H1 (cell line): ENCODE measurements around the gene RADX. TPM values are rescaled to one million over a fixed set of nuclear protein-coding genes. Genes with fewer than 3 reads are reported as not detected.

Experiments used
- CTCF ChIA-PET: fragments of 300-600 bp; sonication (Branson Sonifier 250); formaldehyde crosslinking; loops from one replicate; lab custom pipeline; 2021; ENCODE audit not compliant: partially characterized antibody; lab: Charles Lee
- POLR2A ChIA-PET: fragments of 300-600 bp; sonication (Branson Sonifier 250); formaldehyde crosslinking; loops from one replicate; lab custom pipeline; 2021; ENCODE audit warnings: inconsistent platforms; ENCODE audit not compliant: partially characterized antibody; lab: Charles Lee
- DNase-seq, 2 experiments: peaks; one replicate each; pipeline versions ENCODE4 v3.0.0 to v3.0.0-alpha.2; 2010 to 2022; ENCODE audit warnings: low spot score in 2 of 2, low read depth in 1 of 2, mixed read lengths in 1 of 2
- FAIRE-seq: peaks from 2 replicates; lab custom pipeline; 2011; peaks lifted over from hg19 to GRCh38; lab: Jason Lieb, UNC
- H2AFZ ChIP-seq: 2 replicates; pipeline ENCODE4 v1.8.1; 2012; ENCODE audit warnings: low read length, inconsistent platforms
- H2AK5ac ChIP-seq: 2 replicates; pipeline ENCODE4 v1.6.1; 2013; ENCODE audit warnings: low read depth, low read length
- H2BK120ac ChIP-seq: replicated peaks from 2 replicates; pipeline ENCODE3; 2013; ENCODE audit warnings: low read depth, low read length, inconsistent platforms
- H2BK12ac ChIP-seq: 2 replicates; pipeline ENCODE4 v1.6.1; 2013; ENCODE audit warnings: low read depth, low read length
- H2BK15ac ChIP-seq: 2 replicates; pipeline ENCODE4 v1.6.1; 2013; ENCODE audit warnings: low read length
- H2BK20ac ChIP-seq: 2 replicates; pipeline ENCODE4 v1.6.1; 2013; ENCODE audit warnings: low read length
- H2BK5ac ChIP-seq: 2 replicates; pipeline ENCODE4 v1.6.1; 2013; ENCODE audit warnings: low read depth, low read length
- H3K14ac ChIP-seq: 2 replicates; pipeline ENCODE4 v1.6.1; 2013; ENCODE audit warnings: inconsistent platforms; ENCODE audit not compliant: insufficient read length
- H3K18ac ChIP-seq: 2 replicates; pipeline ENCODE4 v1.6.1; 2013; ENCODE audit warnings: low read length; ENCODE audit errors: extremely low read depth
- H3K23ac ChIP-seq: 2 replicates; pipeline ENCODE4 v1.6.1; 2013; ENCODE audit warnings: inconsistent platforms; ENCODE audit not compliant: insufficient read length
- H3K23me2 ChIP-seq: 2 replicates; pipeline ENCODE4 v1.6.1; 2013; ENCODE audit warnings: low read depth, low read length
- H3K27ac ChIP-seq: 2 replicates; pipeline ENCODE4 v1.6.1; 2011; ENCODE audit warnings: low read depth, low read length, inconsistent platforms
- H3K27me3 ChIP-seq, 4 experiments: replicated peaks in 1 of 4; 1 replicate in 1 of 4; 2 replicates in 3 of 4; pipeline versions ENCODE4 v1.6.1 to v1.8.1; 2011 to 2013; ENCODE audit warnings: low read length in 3 of 4, mild to moderate bottlenecking in 3 of 4, inconsistent platforms in 2 of 4, mixed read lengths in 2 of 4, moderate library complexity in 1 of 4; ENCODE audit not compliant: control insufficient read depth in 3 of 4, insufficient read depth in 3 of 4; ENCODE audit errors: extremely low read depth in 1 of 4
- H3K36me3 ChIP-seq, 4 experiments: 2 replicates each; pipeline versions ENCODE4 v1.6.1 to v1.8.1; 2011 to 2013; ENCODE audit warnings: mild to moderate bottlenecking in 4 of 4, low read length in 3 of 4, moderate library complexity in 2 of 4, control low read depth in 1 of 4, inconsistent platforms in 1 of 4; ENCODE audit not compliant: insufficient read depth in 4 of 4, control insufficient read depth in 2 of 4
- H3K4ac ChIP-seq: replicated peaks from 2 replicates; pipeline ENCODE3; 2013; ENCODE audit warnings: low read length, low read depth, mixed read lengths, inconsistent platforms; ENCODE audit not compliant: insufficient read length
- H3K4me1 ChIP-seq, 4 experiments: replicated peaks in 1 of 4; 1 replicate in 1 of 4; 2 replicates in 3 of 4; pipeline versions ENCODE4 v1.6.1 to v1.8.1; 2011 to 2013; ENCODE audit warnings: low read length in 3 of 4, inconsistent platforms in 2 of 4, mixed read lengths in 1 of 4; ENCODE audit not compliant: insufficient read depth in 4 of 4, control insufficient read depth in 3 of 4
- H3K4me2 ChIP-seq, 2 experiments: 2 replicates each; pipeline versions ENCODE4 v1.6.1 to v1.8.1; 2011 to 2013; ENCODE audit warnings: low read depth in 2 of 2, low read length in 2 of 2, control low read depth in 1 of 2, inconsistent platforms in 1 of 2, mild to moderate bottlenecking in 1 of 2; ENCODE audit not compliant: insufficient read depth in 1 of 2
- H3K4me3 ChIP-seq, 4 experiments: fragments of 200-600, 300-600 bp in 1 of 4; sonication (generic), shearing (Covaris generic), sonication (Bioruptor Twin) in 1 of 4; 2 replicates each; pipeline versions ENCODE4 v1.5.1 to v1.8.1; 2011 to 2016; ENCODE audit warnings: low read length in 4 of 4, low read depth in 3 of 4, control low read depth in 2 of 4, inconsistent platforms in 2 of 4, mild to moderate bottlenecking in 2 of 4, mixed read lengths in 1 of 4, moderate library complexity in 1 of 4; ENCODE audit not compliant: insufficient read depth in 2 of 4; ENCODE audit errors: extremely low read depth in 1 of 4
- H3K56ac ChIP-seq: replicated peaks from 2 replicates; pipeline ENCODE3; 2013; ENCODE audit warnings: low read depth, mild to moderate bottlenecking, mixed read lengths, low read length, inconsistent platforms; ENCODE audit not compliant: insufficient read length
- H3K79me1 ChIP-seq: 2 replicates; pipeline ENCODE4 v1.6.1; 2013; ENCODE audit warnings: low read depth, low read length, control low read depth
- H3K79me2 ChIP-seq, 2 experiments: 2 replicates each; pipeline versions ENCODE4 v1.6.1 to v1.8.1; 2012 to 2013; ENCODE audit warnings: low read length in 2 of 2, mild to moderate bottlenecking in 2 of 2, inconsistent platforms in 1 of 2; ENCODE audit not compliant: insufficient read depth in 2 of 2, control insufficient read depth in 1 of 2
- H3K9ac ChIP-seq, 4 experiments: replicated peaks in 1 of 4; 1 replicate in 1 of 4; 2 replicates in 3 of 4; pipeline versions ENCODE4 v1.6.1 to v1.8.1; 2011 to 2013; ENCODE audit warnings: low read depth in 3 of 4, low read length in 3 of 4, control low read depth in 2 of 4, mild to moderate bottlenecking in 2 of 4, moderate library complexity in 2 of 4, inconsistent platforms in 1 of 4; ENCODE audit errors: extremely low read depth in 1 of 4
- H3K9me3 ChIP-seq, 2 experiments: 2 replicates each; pipeline versions ENCODE4 v1.6.1 to v1.8.1; 2012 to 2013; ENCODE audit warnings: mild to moderate bottlenecking in 2 of 2, moderate library complexity in 2 of 2, control low read depth in 1 of 2, inconsistent platforms in 1 of 2, low read depth in 1 of 2, low read length in 1 of 2, mixed read lengths in 1 of 2; ENCODE audit not compliant: insufficient read depth in 2 of 2
- H4K20me1 ChIP-seq, 2 experiments: replicated peaks in 1 of 2; 2 replicates each; pipeline versions ENCODE3 to v1.8.1; 2011 to 2013; ENCODE audit warnings: inconsistent platforms in 2 of 2, low read length in 2 of 2, mild to moderate bottlenecking in 1 of 2; ENCODE audit not compliant: insufficient read depth in 2 of 2, control insufficient read depth in 1 of 2
- H4K5ac ChIP-seq: 2 replicates; pipeline ENCODE4 v1.6.1; 2013; ENCODE audit warnings: low read length, low read depth, mixed read lengths, inconsistent platforms; ENCODE audit not compliant: insufficient read length
- H4K8ac ChIP-seq: 2 replicates; pipeline ENCODE4 v1.8.0; 2013; ENCODE audit warnings: mild to moderate bottlenecking, moderate library complexity, low read length, inconsistent platforms; ENCODE audit not compliant: insufficient read depth; ENCODE audit errors: extremely low read depth
- H4K91ac ChIP-seq: replicated peaks from 2 replicates; pipeline ENCODE3; 2013; ENCODE audit warnings: low read length, mixed read lengths, inconsistent platforms; ENCODE audit not compliant: insufficient read length
- ASH2L ChIP-seq: fragments of 200-600, 300-600 bp; sonication (generic); IDR thresholded peaks from one replicate; pipeline ENCODE4 v1.7.1; 2017; ENCODE audit warnings: low read length
- JUN ChIP-seq: IDR thresholded peaks from 2 replicates; pipeline ENCODE4 v1.6.1; 2011; ENCODE audit warnings: low read depth, mild to moderate bottlenecking, improper control_type of control experiment, low read length
- MAFK ChIP-seq: IDR thresholded peaks from 2 replicates; pipeline ENCODE4 v1.6.1; 2012; ENCODE audit warnings: low read depth, mild to moderate bottlenecking, improper control_type of control experiment, low read length
- WGBS, 2 experiments: shearing (Covaris generic) in 1 of 2; methylation state at CpG; one replicate each; pipeline versions ENCODE4 v1.1.6 to v1.1.7; 2013 to 2015; ENCODE audit warnings: low lambda C conversion rate in 2 of 2, mixed read lengths in 2 of 2, inconsistent platforms in 1 of 2, low coverage in 1 of 2, missing lambda C conversion rate in 1 of 2; ENCODE audit not compliant: insufficient replicate concordance in 2 of 2, insufficient coverage in 1 of 2, insufficient read length in 1 of 2; ENCODE audit errors: extremely low coverage in 1 of 2, missing lambda C conversion rate in 1 of 2; 5-methylcytosine and 5-hydroxymethylcytosine counted together
- polyA plus RNA-seq, 7 experiments: library from polyadenylated mRNA; depleted of rRNA in 3 of 7; stranded (reverse) in 5 of 7; unstranded in 2 of 7; fragments of >200 nt in 5 of 7; fragments of 200-250 nt in 2 of 7; gene quantifications; 1 replicate in 5 of 7; 2 replicates in 1 of 7; 4 replicates in 1 of 7; pipeline versions ENCODE4 v1.2.1 to v1.2.3, GENCODE V29; 2011 to 2013; ENCODE audit warnings: missing spikeins in 2 of 7, mixed read lengths in 2 of 7
- total RNA-seq: library from RNA; stranded (reverse); fragmentation: NEBNext Ultra II Directional; extraction: Animal tissue kit (Norgen Biotek cat#: 25700); gene quantifications from 2 replicates; pipeline ENCODE4 v1.2.1, GENCODE V29; 2021

Gene RADX
- total and polyA plus RNA-seq, 2 of the 8 experiments (the other 6 are each of a cell fraction or from before 2014, with no cell fraction given) = 1.7 to 4.5 TPM

DNA sequence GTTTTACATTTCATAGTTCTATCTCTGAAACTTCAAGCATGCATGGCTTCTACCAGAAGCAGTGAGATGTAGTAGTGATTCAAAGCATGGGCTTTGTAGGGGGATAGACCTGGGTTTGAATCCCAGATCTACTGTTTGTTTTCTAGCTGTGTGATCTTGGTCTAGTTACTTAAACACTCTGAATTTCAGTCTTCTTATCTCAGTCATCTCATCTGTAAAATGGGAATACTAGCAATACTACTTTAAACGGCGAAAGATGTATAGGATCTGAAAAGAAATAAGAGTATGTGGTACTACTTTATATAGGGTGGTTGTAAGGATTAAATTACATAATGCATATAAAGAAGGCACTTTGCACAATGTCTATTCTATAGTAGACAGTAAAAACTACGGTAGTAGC, 94.7 kb downstream of the RADX start:
- no peak overlapping the region for H3K23ac ChIP-seq
- no peak overlapping the region for H2BK5ac ChIP-seq
- no peak overlapping the region for H3K56ac ChIP-seq
- no peak overlapping the region for H3K4me2 ChIP-seq
- no peaks in the 10 kb centered on the region for H3K79me1 ChIP-seq
- H2AFZ ChIP-seq = no peak overlapping the region
- H4K5ac ChIP-seq = no peak overlapping the region
- H2BK12ac ChIP-seq = no peak overlapping the region
- H4K91ac ChIP-seq = no peak overlapping the region
- no peak overlapping the region for H2BK20ac ChIP-seq
- H4K20me1 ChIP-seq = no peaks in the 10 kb centered on the region
- DNase-seq = no peak
- H2BK120ac ChIP-seq = no peak overlapping the region
- CTCF ChIA-PET = interaction anchor here (0.6 kb wide), 1 partner anchor 220 kb away, joined by 3 read pairs; no protein-coding TSS in a partner anchor
- no peak overlapping the region for H3K27ac ChIP-seq
- TF ChIP-seq ASH2L (no peak), MAFK (no peak), JUN (no peak)
- TF ChIP-seq, all 59 proteins: peak for 0
- no peak overlapping the region for H3K4ac ChIP-seq
- FAIRE-seq = no peak
- no peaks in the 10 kb centered on the region for H3K23me2 ChIP-seq
- H2AK5ac ChIP-seq = no peak overlapping the region
- no peaks in the 10 kb centered on the region for H3K36me3 ChIP-seq
- no peak overlapping the region for H3K14ac ChIP-seq
- H2BK15ac ChIP-seq = no peak overlapping the region
- POLR2A ChIA-PET = no interaction called here
- H3K18ac ChIP-seq = no peak overlapping the region
- H3K27me3 ChIP-seq = no peaks in the 10 kb centered on the region
- no peak overlapping the region for H3K9ac ChIP-seq
- H3K79me2 ChIP-seq = no peaks in the 10 kb centered on the region
- H3K4me3 ChIP-seq = no peak overlapping the region
- H4K8ac ChIP-seq = no peak overlapping the region
- WGBS, 2 experiments = 100% methylated on average over 3 of the region's 3 CpGs; no CpG with 5 or more reads in 1 of the 2 experiments
- no peaks in the 10 kb centered on the region for H3K9me3 ChIP-seq
- H3K4me1 ChIP-seq = no peaks in the 10 kb centered on the region
